Daoy (cell line): Measurements from ENCODE around the gene KCNG2. TPM values are rescaled to one million over a fixed set of nuclear protein-coding genes. Genes with fewer than 3 reads are reported as not detected.
"Not testable (repeated sequence)": the region's sequence is repeated elsewhere in the genome, so short reads cannot be mapped to it uniquely, and the experiment has no call there.

Source experiments
- DNase-seq: peaks from one replicate; pipeline ENCODE4 v3.0.0-alpha.2; 2015; ENCODE audit warnings: low read depth
- total RNA-seq: library from RNA; depleted of rRNA; stranded (reverse); fragments of >200 nt; shearing (Covaris generic); gene quantifications from 2 replicates; pipeline ENCODE4 v1.2.3, GENCODE V29; 2014

The KCNG2 gene
- total RNA-seq, 1 experiment from 2014 or later, result not detected

- no peak for DNase-seq
These were observed 55.7 kb downstream of the KCNG2 start for GRCh38 chr18:79853303-79853992.

DNA sequence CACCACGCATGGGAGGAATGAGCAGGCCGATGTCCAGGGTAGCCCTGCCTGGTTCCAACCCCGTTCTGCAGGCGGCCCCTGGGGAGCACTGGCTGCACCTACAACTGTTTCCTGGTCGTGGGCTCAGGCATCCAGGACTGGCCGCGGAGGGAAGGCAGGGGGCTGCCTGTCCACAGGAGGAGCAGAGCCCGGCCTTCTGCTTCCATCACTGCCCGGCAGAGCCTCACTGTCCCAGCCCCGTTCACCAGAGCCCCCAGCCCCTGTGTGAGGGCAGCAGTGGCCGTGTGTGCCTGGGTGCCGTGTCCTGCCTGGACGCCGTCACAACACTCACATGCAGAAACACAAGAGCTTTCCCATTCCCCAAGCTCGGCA lies 56.2 kb downstream of the KCNG2 start:
- DNase-seq, result no peak

GRCh38 chr18:79855147-79855933 lies 57.6 kb downstream of the KCNG2 start:
- DNase-seq, result no peak

GRCh38 chr18:79856119-79857007 lies 58.6 kb downstream of the KCNG2 start:
- DNase-seq, result no peak

DNA sequence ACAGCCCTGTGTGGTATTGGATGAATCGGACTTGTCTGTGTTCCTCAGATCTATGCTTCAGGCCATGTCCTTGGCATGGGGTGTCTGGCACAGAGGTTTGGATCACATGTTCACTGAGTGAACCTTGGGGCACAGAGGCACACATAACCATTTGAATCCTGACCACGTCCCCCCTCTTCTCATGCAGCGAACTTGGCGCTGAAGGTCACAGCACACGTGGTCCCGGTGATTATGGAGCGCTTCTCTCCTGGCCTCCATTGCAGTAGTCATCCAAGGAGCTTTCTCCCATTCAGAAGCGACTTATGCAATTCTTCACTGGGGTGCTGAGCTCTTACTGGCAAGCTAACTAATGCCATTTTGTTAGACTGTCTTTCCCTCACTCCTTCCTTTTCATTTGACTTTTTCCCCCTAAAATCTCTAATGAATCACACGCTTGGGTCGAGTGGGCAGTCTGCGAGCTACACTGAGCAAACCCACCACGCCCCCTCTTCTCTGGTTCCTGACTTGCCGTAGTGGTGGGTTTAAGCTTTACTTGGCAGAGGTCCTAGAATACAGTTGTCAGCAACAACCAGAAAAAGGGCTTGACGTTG lies 59.4 kb downstream of the KCNG2 start:
- DNase-seq, result peak; percentile 9

GRCh38 chr18:79859314-79859713 lies 61.6 kb downstream of the KCNG2 start:
- no peak for DNase-seq

GRCh38 chr18:79861687-79862086 lies 63.9 kb downstream of the KCNG2 start:
- no peak for DNase-seq

DNA sequence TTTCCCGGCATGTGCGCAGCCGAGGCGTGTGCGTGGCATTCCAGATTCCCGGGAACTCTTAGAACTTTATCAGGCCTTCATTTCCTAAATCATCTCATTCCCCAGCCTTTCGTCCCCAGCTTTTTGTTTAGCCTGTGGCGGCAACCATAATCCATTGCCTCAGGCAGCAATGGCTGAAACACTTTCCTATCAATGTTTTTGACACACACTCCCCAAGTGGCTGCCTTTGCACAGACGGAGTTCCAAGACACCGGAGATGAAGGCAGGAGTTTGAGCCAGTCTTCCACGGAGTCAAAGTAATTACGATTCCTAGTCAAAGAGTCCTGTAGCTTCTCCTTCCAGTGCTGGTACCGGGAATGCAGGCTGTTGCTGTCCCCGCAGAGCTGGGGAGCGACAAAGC lies 64.8 kb downstream of the KCNG2 start:
- DNase-seq, result no peak

- DNase-seq, result no peak
These were observed 65.6 kb downstream of the KCNG2 start for GRCh38 chr18:79863161-79864005.

GRCh38 chr18:79864006-79864725 lies 66.4 kb downstream of the KCNG2 start:
- DNase-seq, result no peak

GRCh38 chr18:79864955-79865354 lies 67.2 kb downstream of the KCNG2 start:
- not testable (repeated sequence) for DNase-seq

- DNase-seq, result not testable (repeated sequence)
These were observed 68.2 kb downstream of the KCNG2 start for GRCh38 chr18:79865951-79866350.

GRCh38 chr18:79866889-79867574 lies 69.3 kb downstream of the KCNG2 start:
- DNase-seq, result peak; percentile 41

- DNase-seq, result no peak
These were observed 69.9 kb downstream of the KCNG2 start for GRCh38 chr18:79867666-79868065.

GRCh38 chr18:79868168-79868784 lies 70.5 kb downstream of the KCNG2 start:
- no peak for DNase-seq

DNA sequence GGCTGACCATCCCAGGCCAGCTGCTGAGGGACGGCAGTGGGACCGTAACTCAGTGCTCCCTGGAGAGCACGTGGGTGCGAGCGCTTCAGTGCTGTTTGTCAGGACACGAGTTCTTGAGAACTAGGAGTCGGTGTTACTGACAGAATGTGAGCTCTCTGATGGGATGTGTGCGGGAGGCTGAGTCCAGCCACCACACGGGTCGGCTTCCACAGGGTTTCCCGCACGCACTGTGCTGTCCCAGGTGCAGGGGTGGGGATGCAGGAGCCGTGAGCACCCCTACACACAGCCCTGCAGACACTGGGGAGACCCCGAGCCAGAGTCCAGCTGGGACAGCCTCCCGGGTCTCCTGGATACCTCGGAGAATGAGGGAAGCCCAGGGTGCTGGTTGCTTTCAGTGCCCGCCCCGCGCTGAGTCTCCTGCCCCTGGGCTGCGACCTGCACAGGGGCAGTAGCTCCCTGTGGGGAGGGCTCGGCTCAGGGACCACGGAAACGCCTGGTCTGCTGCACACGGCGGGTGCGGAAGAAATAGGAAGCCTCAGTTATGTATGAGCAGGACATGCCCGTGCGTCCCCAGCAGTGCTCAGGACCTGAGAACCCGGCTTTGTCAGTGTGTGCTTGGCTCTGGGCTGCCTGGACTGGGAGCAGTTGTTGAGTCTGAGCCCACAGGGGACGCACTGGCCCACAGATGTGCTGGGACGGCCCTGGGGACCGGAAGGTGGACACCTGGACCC lies 71.2 kb downstream of the KCNG2 start:
- DNase-seq, result no peak

GRCh38 chr18:79869591-79870300 lies 72.0 kb downstream of the KCNG2 start:
- DNase-seq, result no peak
